Measurements from ENCODE around the gene UBLCP1.
"Not testable (repeated sequence)": the region's sequence is repeated elsewhere in the genome, so short reads cannot be mapped to it uniquely, and the experiment has no call there.

The UBLCP1 gene

DNA sequence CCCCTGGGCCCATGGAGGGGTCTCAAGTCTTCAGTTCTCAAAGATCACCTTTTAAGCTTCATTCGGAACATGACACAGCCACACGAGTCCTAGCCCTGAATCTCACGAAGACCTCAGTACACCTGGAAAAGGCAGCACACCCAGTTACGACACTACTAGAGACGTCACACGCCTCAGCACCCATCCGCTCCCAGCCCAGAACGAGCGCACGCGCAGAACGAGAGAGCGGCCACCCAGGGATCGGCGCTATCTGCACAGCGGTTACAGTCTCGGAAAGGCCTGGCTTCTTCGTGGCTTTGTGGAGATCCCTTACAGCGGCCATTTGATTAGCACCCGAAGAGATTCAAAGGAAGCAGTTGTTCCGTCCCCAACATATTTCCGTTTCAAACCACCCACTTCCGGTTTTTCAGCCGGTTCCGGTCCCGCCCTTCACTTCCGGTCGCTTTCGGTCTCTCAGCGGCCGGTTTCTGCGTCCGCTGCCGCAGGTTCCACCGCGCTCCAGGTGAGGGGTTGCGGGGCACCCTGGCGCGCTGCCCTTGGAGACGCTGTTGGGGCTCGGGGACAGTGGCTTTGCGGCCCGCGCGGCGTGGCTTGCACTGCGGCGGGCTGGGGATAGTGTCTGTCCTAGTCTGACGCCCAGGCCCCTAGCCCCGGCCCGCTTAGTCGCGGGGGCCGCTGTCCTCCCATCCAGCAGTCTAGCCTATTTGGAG, at the start of gene UBLCP1:
UBLCP1 (plus strand) TSS at position 432 of the 710 bp plus-strand sequence. CDS start 5,626 bp downstream, outside the sequence.
- peak; percentile 73 for DNase-seq (ENCODE audit: low read depth)

DNA sequence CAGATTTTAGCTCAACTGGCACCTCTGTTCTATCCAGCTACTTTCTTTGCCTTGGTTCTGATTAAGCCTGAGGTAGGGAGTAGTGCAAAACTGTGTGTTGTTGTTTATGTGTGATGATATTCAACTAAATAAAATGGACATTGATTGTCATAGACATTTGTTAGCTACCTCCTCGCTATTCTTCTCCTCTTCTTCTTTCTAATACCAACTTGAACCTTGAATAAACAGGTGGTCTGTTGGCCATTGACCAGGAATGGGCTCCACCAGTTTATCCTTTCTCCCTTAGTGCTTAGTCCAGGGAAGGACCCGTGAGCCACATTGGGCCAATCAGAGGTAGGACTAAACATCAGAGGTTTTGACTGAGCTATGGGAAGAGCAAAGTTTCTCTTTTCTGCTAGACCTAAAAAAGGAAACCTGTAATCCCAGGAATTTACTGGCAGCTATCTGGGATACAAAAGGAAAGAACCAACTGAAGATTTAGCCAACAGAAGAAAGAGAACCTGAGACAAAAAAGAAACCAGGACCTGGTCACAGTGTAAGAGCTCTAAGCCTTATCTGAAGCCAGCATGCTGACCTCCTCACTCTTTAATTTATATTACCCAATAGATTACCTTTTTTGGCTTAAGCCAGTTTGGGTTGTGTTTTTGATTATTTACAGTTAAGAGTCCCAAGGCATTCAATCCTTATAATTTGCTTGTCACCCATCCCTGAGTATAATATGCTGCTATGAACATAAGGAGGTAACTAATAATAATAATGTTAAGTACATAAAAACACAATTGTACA, 48.4 kb upstream of the UBLCP1 start:
- no peak for DNase-seq (ENCODE audit: low read depth)

- no peak for DNase-seq (ENCODE audit: low read depth)
These were observed 47.2 kb upstream of the UBLCP1 start for GRCh38 chr5:159215886-159216285.

DNA sequence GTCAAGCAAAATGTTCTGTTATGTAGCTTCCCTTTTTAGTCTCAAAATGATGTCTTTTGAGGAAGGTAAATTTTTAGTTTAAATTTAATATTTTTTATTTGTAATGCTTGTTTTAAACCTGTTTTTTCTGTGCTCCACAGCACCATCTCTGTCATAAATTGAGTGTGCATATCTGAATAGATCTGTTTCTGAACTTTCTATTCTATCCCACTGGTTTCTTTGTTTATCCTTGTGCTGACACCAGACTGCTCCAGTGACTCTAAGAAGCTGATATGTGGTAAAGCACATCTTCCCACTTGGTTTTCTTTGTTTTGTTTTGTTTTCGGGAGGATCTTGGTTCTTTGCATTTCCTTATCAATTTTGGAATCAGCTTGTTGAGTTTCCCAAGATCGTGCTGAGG, 46.6 kb upstream of the UBLCP1 start:
- peak; percentile 20 for DNase-seq (ENCODE audit: low read depth)

DNA sequence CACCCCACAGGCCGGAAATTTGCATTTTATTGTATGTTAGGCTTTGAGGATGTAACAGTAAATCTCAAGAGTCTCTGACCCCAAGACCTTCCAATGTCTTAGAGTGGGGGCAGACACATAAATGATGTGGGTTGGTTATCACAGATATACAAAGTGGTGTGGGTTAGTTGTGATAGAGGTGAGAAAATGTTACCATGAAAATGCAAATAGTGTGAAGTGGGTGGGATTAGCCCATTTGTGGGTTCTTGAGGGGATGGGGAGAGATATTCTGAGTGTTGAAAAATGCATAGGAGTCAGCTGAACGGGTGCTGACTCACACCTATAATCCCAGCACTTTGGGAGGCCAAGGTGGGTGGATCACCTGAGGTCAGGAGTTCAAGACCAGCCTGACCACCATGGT, 45.9 kb upstream of the UBLCP1 start:
- no peak for DNase-seq (ENCODE audit: low read depth)

DNA sequence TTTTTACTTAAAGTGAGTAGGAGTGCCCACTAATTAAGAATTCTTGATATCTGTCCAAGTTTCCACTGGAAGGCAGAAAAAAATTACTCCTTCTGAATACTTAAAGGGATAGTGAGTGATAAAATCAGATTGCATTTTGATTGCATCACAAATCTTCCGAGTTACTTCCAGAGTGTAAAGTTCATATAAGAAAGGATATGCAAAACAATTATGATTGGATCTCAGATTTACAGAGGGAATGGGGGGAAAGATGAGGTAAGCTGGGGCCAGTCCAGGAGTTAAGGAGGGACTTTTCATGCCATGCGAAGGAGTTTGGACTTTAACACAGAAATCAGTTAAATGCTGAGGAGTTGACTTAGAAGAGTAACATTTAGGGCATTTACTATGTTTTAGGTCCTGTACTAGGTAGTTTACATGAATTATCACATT, 44.5 kb upstream of the UBLCP1 start:
- peak; percentile 38 for DNase-seq (ENCODE audit: low read depth)

- DNase-seq (ENCODE audit: low read depth): peak; percentile 24
These were observed 42.9 kb upstream of the UBLCP1 start for GRCh38 chr5:159220206-159220605.

- no peak for DNase-seq (ENCODE audit: low read depth)
These were observed 39.6 kb upstream of the UBLCP1 start for GRCh38 chr5:159223469-159223868.

- no peak for DNase-seq (ENCODE audit: low read depth)
These were observed 38.6 kb upstream of the UBLCP1 start for GRCh38 chr5:159224471-159224870.

- no peak for DNase-seq (ENCODE audit: low read depth)
These were observed 36.6 kb upstream of the UBLCP1 start for GRCh38 chr5:159226451-159226850.

- DNase-seq (ENCODE audit: low read depth): no peak
These were observed 35.6 kb upstream of the UBLCP1 start for GRCh38 chr5:159227452-159227851.

- peak; percentile 48 for DNase-seq (ENCODE audit: low read depth)
These were observed 35.0 kb upstream of the UBLCP1 start for GRCh38 chr5:159228097-159228496.

DNA sequence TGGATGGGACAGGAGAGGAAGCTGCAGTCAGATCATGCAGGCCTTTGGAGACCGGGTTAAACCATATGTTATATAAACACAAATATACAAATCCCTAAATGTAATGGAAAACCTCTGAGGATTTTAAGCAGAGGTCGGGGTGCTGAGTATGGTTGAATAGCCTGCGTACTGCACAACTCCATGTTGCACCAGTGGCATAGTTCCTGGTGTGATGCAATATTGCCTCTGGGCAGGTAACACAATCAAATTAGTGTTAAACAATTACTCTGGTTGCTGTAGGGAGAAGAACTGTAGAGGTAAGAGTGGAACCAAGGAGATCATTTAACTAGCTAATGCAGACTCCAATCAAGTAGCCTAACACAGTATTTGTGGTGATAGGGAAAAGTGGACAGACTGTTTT, 32.4 kb upstream of the UBLCP1 start:
- no peak for DNase-seq (ENCODE audit: low read depth)

GRCh38 chr5:159231167-159231566, 31.9 kb upstream of the UBLCP1 start:
- DNase-seq (ENCODE audit: low read depth): peak; percentile 73

- DNase-seq (ENCODE audit: low read depth): not testable (repeated sequence)
These were observed 27.1 kb upstream of the UBLCP1 start for GRCh38 chr5:159235871-159236520.

DNA sequence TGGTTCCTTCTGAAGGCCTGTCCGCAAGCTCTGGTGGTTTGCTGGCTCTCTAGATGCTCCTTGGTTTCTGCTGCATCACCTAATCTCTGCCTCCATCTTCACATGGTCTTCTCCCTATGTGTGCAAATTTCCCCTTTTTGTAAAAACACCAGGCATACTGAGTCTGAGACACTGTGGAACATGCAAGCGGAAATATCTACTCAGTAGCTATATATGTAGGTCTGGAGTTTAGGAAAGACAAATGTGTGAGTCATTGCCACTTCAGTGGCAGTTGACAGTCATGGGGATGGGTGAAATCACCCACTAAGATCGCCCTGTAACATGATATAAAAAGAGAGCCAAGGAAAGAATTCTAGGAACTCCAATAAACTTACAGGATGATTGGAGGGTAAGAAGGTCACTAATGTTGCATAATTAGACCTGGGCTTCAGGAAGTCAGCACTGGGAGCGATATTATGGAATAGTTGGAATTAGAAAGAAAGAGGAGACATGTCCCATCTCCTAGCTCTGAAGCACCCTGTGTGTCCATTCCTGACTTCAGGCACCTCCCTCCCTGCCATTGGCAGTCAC, 22.7 kb upstream of the UBLCP1 start:
- peak; percentile 81 for DNase-seq (ENCODE audit: low read depth)

DNA sequence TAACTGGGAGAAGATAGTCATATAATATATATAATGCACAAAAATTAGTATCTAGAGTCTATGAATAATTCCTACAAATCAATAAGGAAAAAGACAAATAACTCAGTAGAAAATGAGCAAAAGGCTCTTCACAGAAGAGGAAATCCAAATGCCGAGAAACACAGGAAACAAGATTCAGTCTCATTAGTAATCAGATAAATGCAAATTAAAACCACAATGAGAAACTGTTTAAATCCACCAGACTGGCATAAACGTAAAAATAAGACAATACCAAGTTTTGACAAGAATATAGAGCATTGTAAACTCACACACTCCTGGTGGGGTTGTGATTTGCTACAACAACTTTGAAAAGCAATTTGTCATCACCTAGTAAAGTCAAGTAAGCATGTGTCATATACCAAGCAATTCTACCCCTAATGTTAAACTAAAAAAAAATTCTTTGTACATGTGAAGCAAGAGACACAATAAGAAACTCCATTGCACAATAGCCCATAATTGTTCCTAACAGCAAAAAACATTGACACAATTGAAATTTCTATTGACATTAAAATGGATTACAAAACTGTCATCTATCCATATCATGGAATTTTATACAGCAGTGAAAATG, 21.0 kb upstream of the UBLCP1 start:
- peak; percentile 55 for DNase-seq (ENCODE audit: low read depth)

GRCh38 chr5:159242656-159243055, 20.4 kb upstream of the UBLCP1 start:
- peak; percentile 64 for DNase-seq (ENCODE audit: low read depth)

GRCh38 chr5:159243385-159243784, 19.7 kb upstream of the UBLCP1 start:
- DNase-seq (ENCODE audit: low read depth): no peak

GRCh38 chr5:159244163-159244562, 18.9 kb upstream of the UBLCP1 start:
- peak; percentile 25 for DNase-seq (ENCODE audit: low read depth)

DNA sequence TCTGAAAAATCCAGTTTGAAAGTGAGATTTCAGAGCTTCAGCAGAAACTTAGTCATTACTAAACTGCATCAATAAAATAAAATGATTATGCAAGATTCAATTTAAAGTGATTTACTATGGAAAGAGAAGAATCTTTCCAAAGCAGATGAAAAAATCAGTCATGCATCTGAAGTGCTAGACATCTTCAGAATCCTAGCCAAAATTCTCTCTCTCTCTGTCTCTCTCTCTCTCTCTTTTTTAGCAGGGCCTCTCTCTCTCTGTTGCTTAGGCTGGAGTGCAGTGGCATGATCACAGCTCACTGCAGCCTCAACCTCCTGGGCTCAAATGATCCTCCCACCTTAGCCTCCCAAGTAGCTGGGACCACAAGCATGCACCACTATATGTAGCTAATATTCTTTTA, 18.2 kb upstream of the UBLCP1 start:
- DNase-seq (ENCODE audit: low read depth): no peak

DNA sequence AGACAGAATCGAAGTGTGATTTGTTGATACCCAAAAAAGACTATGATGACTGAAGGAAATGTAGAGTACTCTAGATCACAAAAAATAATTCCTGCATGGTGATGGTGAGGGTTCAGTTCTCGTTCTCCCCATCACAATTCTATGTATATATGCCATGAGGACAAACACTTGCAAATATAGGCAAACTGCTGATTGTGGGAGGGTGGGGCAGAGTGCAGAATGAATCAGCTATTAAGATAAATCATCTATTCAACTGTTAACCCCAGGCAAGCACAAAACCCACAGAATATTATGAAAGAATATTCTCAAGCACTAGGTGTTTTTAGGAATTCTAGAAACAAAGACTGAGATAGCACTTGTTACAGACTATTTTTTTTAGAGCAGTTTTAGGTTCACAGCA, 13.9 kb upstream of the UBLCP1 start:
- DNase-seq (ENCODE audit: low read depth): no peak

All from iris pigment epithelial cell (primary cell).